Activated naive CD4-positive, alpha-beta T cell treated with anti-CD3 and anti-CD28 coated beads for 36 hours (primary cell): ENCODE data around the gene GLCE. TPM values are rescaled to one million over a fixed set of nuclear protein-coding genes. Genes with fewer than 3 reads are reported as not detected.
A peak's percentile ranks its signal among the peaks of the same experiment; 100 is the strongest.

ENCODE experiments used
- CTCF ChIA-PET: fragments of 350-600 bp; sonication (Branson Sonifier 250); formaldehyde crosslinking; loops from one replicate; lab custom pipeline; 2021; ENCODE audit warnings: antibody characterized with exemption; lab: Charles Lee
- DNase-seq: peaks from one replicate; pipeline ENCODE4 v3.0.0-alpha.2; 2020
- H3K27ac Mint-ChIP-seq: one replicate; pipeline ENCODE4 v1.8.0; 2021; ENCODE audit warnings: mild to moderate bottlenecking, mixed read lengths
- H3K27me3 Mint-ChIP-seq: one replicate; pipeline ENCODE4 v1.8.0; 2021; ENCODE audit warnings: low read depth, mixed read lengths
- H3K36me3 Mint-ChIP-seq: one replicate; pipeline ENCODE4 v1.8.0; 2021; ENCODE audit warnings: low read depth, mixed read lengths
- H3K4me1 Mint-ChIP-seq: one replicate; pipeline ENCODE4 v1.8.0; 2021; ENCODE audit warnings: low read depth, mixed read lengths
- H3K4me3 Mint-ChIP-seq: one replicate; pipeline ENCODE4 v1.8.0; 2021; ENCODE audit warnings: mild to moderate bottlenecking, moderate library complexity, mixed read lengths
- H3K9me3 Mint-ChIP-seq: one replicate; pipeline ENCODE4 v1.8.0; 2021; ENCODE audit warnings: mixed read lengths
- intact Hi-C: fragments of 100-400 bp; cut with micrococcal nuclease; formaldehyde crosslinking; loops from one replicate; pipeline ENCODE4 v1.15.1; 2023
- total RNA-seq, 2 experiments: library from RNA; stranded (reverse); gene quantifications; one replicate each; pipeline ENCODE4 v1.2.3, GENCODE V29; 2021

GLCE gene
- total RNA-seq = 1 to 10 TPM; 2.5 to 2.6 TPM

DNA sequence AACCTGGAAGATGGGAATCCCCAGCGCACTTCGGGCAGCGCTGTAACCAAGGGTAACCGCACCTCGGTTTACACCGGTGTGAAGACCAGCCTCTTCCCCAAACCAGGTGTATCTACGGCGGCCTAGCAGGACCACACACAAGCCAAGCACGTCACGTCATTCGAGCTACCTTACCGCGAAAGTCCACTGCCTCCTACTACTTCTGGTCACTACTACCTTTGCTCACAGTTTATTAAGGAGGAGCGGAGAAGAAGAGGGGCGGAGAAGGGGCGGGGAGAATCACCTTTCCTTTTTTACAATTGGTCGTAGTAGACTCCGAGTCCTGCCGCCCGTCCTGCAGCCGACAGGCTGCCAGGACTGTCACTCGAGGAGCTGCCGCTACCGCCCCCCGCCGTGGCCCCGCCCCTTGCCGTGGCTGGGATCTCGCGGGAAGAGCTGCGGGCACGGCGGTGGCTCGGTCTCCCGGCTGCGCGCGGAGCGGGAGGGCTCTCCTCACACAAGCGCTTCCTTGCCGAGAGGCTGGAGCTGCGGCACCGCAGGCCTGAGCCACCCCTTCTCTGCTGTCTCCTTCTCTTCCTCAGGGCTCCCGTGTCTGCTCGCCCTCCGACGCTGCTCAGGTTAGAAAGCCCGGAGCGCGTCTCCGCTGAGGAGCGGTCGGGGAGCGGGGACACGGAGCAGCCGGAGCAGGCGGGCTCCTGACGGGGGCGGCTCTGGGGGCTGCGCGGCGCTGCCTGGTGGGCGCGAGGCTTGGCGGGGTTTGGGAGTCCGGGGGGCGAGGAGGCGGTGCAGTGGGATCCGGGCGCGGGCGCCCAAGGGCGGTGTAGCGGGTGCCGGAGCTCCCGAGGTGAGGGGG lies at the start of gene GLCE:
Gene GLCE, plus strand, starts transcription at position 495 of the 853 bp plus-strand sequence. CDS start 95,172 bp downstream, outside the sequence.
- peaks cover 18% of the 10 kb centered on the region for H3K4me1 Mint-ChIP-seq

DNA sequence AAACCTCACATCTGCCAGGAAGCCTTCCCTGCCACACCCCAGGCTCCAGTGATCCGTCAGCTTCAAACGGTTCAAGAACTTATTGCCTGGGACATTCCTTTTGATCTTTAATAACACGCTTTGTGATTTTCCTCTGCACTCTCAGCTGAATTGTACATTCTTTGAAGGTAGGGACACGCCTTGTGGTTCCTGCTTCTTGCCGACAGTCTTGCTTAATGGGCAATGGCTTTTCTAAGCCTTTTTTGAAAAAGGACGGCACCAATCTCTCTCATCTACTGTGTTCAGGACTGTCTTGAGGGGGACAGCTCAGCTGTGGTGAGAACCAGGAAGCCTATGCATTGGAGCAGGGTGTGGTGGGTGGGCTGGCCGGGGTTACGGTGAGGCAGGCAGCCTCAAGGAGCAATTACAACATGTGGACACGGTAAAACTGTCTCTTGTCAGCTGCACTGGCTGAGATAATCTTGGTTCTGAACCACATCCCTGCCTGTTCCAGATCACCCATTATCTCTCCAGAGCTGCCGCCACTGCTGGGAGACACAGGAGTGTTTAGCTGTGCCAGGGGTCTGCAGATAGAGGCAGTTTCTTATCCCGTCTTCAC lies 46.0 kb upstream of the GLCE start:
- H3K4me3 Mint-ChIP-seq = no peak overlapping the region
- DNase-seq = no peak
- no peaks in the 10 kb centered on the region for H3K9me3 Mint-ChIP-seq
- peaks cover 15% of the 10 kb centered on the region for H3K27me3 Mint-ChIP-seq
- intact Hi-C loops = no loop called here
- CTCF ChIA-PET = no interaction called here
- H3K4me1 Mint-ChIP-seq = no peaks in the 10 kb centered on the region
- no peaks in the 10 kb centered on the region for H3K36me3 Mint-ChIP-seq
- H3K27ac Mint-ChIP-seq = peak overlapping the region; percentile 4

More for the DNA sequence above, at the start of gene GLCE:
- Mint-ChIP-seq H3K9me3 (no peaks in the 10 kb centered on the region), H3K27ac (peak within 1 kb of the TSS; percentile 62), H3K4me3 (peak within 1 kb of the TSS; percentile 88), H3K27me3 (peaks cover 3% of the 10 kb centered on the region), H3K36me3 (no peaks in the 10 kb centered on the region)
- intact Hi-C loops = loop anchor here (1.0 to 10.0 kb wide), 6 partner anchors 161 to 554 kb away; partner anchors contain the start of genes KIF23 and RPLP1
- peak; percentile 94 for DNase-seq
- CTCF ChIA-PET = interaction anchor here (0.6 to 1.8 kb wide), 4 partner anchors 101 to 234 kb away, joined by 3 to 8 read pairs (median 6); no protein-coding TSS in a partner anchor

DNA sequence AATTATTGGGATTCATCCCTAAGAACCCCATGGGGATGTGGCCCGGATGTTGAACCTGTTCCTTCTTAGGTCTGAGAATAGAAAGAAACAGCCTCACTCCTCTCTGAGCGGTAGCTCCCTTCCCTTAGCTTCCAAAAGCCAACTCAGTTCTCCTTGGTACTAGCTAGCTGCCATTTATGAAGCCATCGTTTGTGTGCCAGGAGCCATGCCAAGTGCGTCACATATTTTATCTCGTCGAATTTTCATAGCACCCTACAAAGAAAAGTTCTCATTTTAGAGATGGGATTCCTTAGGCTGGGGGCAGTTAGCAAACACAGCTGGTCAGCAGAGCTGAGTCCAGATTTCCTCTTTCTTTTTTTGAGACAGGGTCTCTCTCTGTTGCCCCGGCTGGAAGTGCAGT lies 45.4 kb upstream of the GLCE start:
- Mint-ChIP-seq H3K27me3 (peaks cover 12% of the 10 kb centered on the region), H3K36me3 (no peaks in the 10 kb centered on the region), H3K9me3 (no peaks in the 10 kb centered on the region), H3K4me3 (no peak overlapping the region), H3K4me1 (no peaks in the 10 kb centered on the region), H3K27ac (no peak overlapping the region)
- CTCF ChIA-PET = no interaction called here
- no peak for DNase-seq
- intact Hi-C loops = no loop called here

DNA sequence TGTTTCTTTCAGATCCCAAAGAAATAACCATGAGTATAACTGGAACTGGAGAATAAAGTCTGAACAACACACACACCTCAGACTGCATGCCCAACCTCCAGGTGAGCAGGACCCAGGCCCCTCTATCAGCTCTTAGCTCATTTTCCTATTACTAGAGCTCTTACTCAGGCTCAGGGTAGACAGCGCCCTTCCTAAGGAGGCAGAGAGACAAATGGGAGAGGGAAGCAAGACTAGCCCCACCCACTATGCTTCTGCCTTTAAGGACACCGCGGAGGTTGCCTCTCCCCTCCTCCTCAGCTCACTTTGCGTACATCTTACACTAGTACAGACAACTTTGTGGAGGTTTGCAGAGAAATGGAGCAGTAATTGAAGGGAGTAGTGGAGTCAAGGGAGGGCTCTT lies 44.0 kb upstream of the GLCE start:
- no peaks in the 10 kb centered on the region for H3K36me3 Mint-ChIP-seq
- no peaks in the 10 kb centered on the region for H3K4me1 Mint-ChIP-seq
- H3K4me3 Mint-ChIP-seq = no peak overlapping the region
- H3K27me3 Mint-ChIP-seq = peaks cover 12% of the 10 kb centered on the region
- intact Hi-C loops = no loop called here
- no peak for DNase-seq
- no peak overlapping the region for H3K27ac Mint-ChIP-seq
- CTCF ChIA-PET = no interaction called here
- H3K9me3 Mint-ChIP-seq = no peaks in the 10 kb centered on the region

DNA sequence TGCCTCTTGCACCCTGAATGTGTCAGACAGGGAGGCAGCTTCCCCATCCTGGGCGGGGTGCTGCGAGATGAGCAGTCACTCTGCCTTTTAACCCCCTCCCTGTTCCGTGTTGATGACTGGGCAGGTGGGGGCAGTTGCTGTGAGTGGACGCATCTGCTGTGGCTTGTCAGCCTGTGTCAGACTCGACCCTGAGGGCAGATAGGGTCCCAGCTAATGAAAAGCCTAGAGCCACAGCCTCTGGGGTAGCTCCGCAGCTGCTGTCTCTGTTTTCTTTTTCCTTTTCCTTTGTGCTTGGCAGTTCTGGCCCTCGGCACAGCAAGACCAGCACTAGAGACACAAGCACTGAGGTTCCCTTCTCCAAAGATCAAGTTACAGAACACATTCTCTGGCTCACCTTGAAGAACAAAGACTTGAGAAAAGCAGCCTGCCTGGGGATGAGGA lies 43.0 kb upstream of the GLCE start:
- intact Hi-C loops = no loop called here
- Mint-ChIP-seq H3K4me1 (no peaks in the 10 kb centered on the region), H3K27me3 (peaks cover 12% of the 10 kb centered on the region), H3K36me3 (no peaks in the 10 kb centered on the region), H3K27ac (no peak overlapping the region), H3K4me3 (no peak overlapping the region), H3K9me3 (no peaks in the 10 kb centered on the region)
- CTCF ChIA-PET = no interaction called here
- DNase-seq = no peak

DNA sequence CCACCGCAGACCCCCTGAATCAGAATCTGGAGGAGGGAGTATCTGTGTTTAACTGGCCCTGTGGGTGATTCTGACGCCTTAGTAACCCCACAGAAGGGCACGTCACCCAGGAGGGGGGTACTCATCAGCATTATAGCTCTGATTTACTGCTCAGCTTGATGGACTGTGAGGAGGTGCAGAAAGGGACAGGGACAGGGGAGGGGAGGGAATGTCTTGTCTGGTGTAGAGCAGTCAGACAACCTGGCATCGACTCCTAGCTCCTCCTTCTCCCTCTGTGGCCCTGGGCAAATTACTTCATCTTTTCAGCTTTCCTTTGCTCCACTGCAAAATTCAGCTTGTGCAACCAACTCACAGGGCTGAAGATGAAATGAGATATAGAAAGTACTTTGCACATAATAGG lies 42.3 kb upstream of the GLCE start:
- DNase-seq = no peak
- Mint-ChIP-seq H3K27me3 (peaks cover 12% of the 10 kb centered on the region), H3K27ac (no peak overlapping the region), H3K9me3 (no peaks in the 10 kb centered on the region), H3K4me3 (no peak overlapping the region), H3K36me3 (no peaks in the 10 kb centered on the region), H3K4me1 (no peaks in the 10 kb centered on the region)
- CTCF ChIA-PET = interaction anchor here (0.9 kb wide), 1 partner anchor 11 kb away, joined by 3 read pairs; no protein-coding TSS in a partner anchor
- intact Hi-C loops = no loop called here

DNA sequence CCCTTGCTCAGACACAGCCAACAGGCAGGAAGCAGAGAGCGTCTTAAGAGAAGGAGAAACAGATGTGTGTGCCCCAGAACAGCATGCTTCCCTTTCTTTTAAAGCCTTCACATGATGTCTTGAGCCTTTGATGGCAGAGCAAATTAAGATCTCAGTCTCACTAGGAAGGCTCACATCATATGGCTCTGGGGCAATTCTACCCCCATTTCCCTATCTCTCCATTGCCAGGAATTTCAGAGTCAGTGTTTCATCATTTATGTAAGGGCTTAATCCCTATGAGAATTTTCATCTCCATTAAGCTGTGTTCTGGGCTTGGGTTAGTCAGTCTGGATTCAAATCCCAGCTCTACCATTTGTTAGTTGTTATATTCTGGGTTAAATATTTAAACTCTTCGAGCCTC lies 41.4 kb upstream of the GLCE start:
- no peak for DNase-seq
- H3K9me3 Mint-ChIP-seq = no peaks in the 10 kb centered on the region
- CTCF ChIA-PET = interaction anchor here (0.9 kb wide), 1 partner anchor 12 kb away, joined by 3 read pairs; no protein-coding TSS in a partner anchor

DNA sequence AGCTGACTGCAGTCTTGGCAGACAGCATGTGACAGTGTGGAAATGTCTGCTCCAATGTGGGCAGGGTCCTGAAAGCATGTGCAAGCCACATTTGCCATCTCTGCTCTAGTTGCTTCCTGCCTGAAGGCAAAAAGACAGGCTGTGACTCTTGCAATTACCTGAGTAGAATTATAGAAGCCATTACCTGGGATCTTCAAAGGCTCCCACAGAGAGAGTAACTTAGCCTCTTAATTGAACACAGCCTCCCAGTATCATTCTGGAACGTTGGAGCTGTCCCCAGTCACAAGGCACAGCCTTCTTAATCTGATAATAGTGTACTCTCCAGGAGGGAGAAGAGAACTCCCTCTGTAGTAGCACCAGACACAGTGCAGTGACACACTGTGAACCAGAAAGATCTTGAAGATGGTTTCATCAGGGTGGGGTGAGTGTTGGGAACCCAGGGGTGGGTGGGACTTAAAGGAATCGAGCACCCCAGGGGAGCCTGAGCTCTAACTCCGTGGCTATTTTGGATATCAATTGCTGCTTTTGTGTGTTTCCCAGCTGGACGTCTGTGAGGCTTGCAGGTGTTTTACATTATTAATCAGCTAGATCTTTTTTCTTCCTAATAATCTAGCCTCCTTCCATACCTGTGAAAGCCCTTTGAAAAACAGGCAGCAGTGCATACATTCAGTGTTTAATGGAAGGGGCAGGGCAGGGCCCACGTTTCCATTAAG lies 40.6 kb upstream of the GLCE start:
- intact Hi-C loops = no loop called here
- peaks cover 8% of the 10 kb centered on the region for H3K27me3 Mint-ChIP-seq
- no peaks in the 10 kb centered on the region for H3K36me3 Mint-ChIP-seq
- DNase-seq = no peak
- no peak overlapping the region for H3K27ac Mint-ChIP-seq
- H3K9me3 Mint-ChIP-seq = no peaks in the 10 kb centered on the region
- CTCF ChIA-PET = no interaction called here
- H3K4me3 Mint-ChIP-seq = no peak overlapping the region
- H3K4me1 Mint-ChIP-seq = no peaks in the 10 kb centered on the region

More for the DNA sequence above, 41.4 kb upstream of the GLCE start:
- Mint-ChIP-seq H3K36me3 (no peaks in the 10 kb centered on the region), H3K27me3 (peaks cover 12% of the 10 kb centered on the region), H3K4me3 (no peak overlapping the region), H3K4me1 (no peaks in the 10 kb centered on the region), H3K27ac (no peak overlapping the region)
- intact Hi-C loops = no loop called here

DNA sequence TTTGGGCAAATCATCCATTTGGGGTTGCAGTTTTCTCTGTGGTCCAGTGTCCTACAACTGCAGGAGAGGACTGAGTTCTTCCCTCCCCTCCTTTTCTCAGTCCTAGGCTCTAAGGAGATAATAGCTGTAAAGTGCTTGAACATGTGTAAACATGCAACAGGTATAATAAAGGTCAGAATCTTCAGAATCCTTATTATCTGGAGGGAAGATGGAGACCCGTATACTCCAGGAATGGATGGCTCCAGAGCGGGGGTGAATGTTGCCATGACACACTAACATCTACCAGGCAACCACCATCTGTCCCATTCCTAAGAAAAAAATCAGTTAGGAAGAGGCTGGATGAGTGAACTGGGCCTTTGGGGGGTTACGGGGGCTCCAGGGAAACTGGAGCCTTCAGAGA lies 39.7 kb upstream of the GLCE start:
- H3K36me3 Mint-ChIP-seq = no peaks in the 10 kb centered on the region
- no peaks in the 10 kb centered on the region for H3K9me3 Mint-ChIP-seq
- CTCF ChIA-PET = no interaction called here
- no peak overlapping the region for H3K27ac Mint-ChIP-seq
- H3K4me3 Mint-ChIP-seq = no peak overlapping the region
- intact Hi-C loops = no loop called here
- H3K4me1 Mint-ChIP-seq = no peaks in the 10 kb centered on the region
- peaks cover 3% of the 10 kb centered on the region for H3K27me3 Mint-ChIP-seq
- no peak for DNase-seq

DNA sequence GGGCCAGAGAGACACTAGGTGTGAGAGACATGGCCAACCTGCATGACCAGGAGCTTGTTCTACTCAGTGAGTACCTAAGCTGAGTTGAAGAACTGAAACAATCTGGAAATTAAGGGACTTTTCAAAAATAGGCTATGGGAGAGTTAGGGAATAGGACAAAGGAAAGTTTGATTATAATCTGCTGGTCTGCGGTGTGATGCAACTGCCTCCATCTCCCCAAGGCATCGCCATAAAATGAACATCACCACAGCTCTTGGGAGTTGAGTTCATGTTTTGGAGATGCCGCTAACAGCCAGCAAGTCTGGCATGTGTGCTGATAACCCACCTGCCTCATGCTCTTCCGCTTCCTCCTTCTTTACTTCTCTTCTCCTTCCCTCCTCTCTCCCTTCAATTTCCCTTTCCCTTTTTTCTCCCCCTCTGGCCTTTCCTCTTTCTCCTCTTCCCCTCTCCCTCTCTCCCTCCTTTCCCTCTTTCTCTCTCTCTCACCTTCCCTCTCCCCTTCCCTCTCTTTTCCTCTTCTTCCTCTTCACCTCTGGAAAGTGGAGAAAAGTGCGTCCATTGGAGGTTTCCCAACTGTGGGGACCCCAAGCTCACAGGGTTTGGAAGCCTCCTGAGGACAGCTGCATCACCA lies 39.1 kb upstream of the GLCE start:
- Mint-ChIP-seq H3K9me3 (no peaks in the 10 kb centered on the region), H3K27ac (no peak overlapping the region), H3K36me3 (no peaks in the 10 kb centered on the region), H3K27me3 (no peaks in the 10 kb centered on the region), H3K4me1 (no peaks in the 10 kb centered on the region), H3K4me3 (no peak overlapping the region)
- intact Hi-C loops = no loop called here
- CTCF ChIA-PET = no interaction called here
- DNase-seq = no peak

DNA sequence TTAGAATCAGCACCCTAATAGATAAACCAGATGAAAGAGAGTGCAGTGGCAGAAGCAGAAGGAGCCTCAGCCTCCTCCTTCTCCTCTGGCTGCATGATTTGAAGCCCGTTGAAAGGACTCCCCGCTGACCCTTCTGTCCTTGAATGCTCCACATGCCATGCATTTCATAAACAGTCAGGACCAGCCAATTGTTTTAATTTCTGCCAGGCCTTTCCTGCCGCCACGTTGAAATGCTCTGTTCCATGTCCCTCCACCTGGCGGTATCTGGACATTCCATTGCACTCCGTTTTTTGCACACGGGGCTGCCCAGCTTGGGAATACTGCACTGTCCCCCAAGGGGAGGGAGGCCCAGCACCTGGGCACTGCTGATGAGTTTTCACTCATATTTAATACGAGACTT lies 35.2 kb upstream of the GLCE start:
- intact Hi-C loops = no loop called here
- H3K9me3 Mint-ChIP-seq = no peaks in the 10 kb centered on the region
- no peak overlapping the region for H3K27ac Mint-ChIP-seq
- DNase-seq = no peak
- CTCF ChIA-PET = no interaction called here
- H3K4me3 Mint-ChIP-seq = no peak overlapping the region
- no peaks in the 10 kb centered on the region for H3K4me1 Mint-ChIP-seq
- no peaks in the 10 kb centered on the region for H3K27me3 Mint-ChIP-seq
- no peaks in the 10 kb centered on the region for H3K36me3 Mint-ChIP-seq

DNA sequence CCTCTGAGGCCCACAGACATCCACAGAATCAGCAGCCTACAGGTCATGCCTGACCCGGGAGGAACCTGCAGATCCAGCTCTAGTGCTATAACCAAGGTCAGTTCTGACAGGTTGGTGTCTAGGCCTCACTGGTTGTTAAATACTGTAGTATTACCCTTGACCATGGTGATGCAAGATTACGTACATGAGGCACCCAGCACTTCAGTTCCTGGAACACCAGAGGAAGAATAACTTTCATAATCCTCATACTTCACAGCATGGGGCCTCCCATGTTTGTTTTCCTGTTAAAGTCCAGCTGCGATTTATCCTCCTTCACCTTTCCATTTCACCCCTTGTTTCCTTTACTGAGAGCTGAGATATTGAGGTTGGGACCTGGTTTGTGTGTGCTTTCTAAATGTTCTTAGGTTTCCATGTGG lies 34.4 kb upstream of the GLCE start:
- H3K9me3 Mint-ChIP-seq = no peaks in the 10 kb centered on the region
- CTCF ChIA-PET = interaction anchor here (1.6 kb wide), 1 partner anchor 67 kb away, joined by 4 read pairs; no protein-coding TSS in a partner anchor

More for the DNA sequence above, 34.4 kb upstream of the GLCE start:
- intact Hi-C loops = no loop called here
- H3K27ac Mint-ChIP-seq = no peak overlapping the region
- H3K36me3 Mint-ChIP-seq = no peaks in the 10 kb centered on the region
- no peak for DNase-seq
- H3K4me1 Mint-ChIP-seq = no peaks in the 10 kb centered on the region
- no peak overlapping the region for H3K4me3 Mint-ChIP-seq
- H3K27me3 Mint-ChIP-seq = no peaks in the 10 kb centered on the region
